ENCODE results near the gene AMHR2.

DNA sequence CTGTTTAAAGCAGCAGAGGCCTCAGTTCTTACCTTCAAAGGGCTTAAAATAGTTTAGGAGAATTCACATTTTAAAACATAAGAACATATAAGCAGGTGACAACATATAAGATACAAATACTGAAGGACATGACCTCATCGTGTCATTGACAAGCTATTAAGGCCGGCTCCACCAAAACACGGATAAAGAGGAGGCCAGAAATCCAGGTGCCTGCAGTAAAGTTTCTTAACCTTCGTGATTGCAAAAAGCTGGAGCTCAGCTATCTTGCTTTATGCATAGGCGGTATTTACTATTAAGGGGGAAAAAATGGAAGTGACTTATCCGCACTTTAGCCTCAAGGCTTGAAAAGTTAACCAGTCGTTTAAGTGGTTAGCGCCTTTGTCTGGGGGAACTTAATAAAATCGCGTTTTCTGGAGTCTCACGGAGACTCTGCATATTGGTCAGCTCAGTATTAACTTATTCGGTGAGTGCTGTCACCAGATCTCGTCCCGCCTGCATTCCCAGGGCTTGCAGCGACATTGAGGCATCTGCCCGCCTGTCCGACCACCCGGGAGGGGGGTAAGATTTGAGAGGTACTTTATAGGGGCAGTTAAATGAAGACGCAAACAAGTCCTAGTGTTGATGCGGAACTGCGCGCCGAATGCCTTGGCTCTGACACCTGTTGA is 44.8 kb upstream of the AMHR2 start:
- TF ChIP-seq, protein P1, sequence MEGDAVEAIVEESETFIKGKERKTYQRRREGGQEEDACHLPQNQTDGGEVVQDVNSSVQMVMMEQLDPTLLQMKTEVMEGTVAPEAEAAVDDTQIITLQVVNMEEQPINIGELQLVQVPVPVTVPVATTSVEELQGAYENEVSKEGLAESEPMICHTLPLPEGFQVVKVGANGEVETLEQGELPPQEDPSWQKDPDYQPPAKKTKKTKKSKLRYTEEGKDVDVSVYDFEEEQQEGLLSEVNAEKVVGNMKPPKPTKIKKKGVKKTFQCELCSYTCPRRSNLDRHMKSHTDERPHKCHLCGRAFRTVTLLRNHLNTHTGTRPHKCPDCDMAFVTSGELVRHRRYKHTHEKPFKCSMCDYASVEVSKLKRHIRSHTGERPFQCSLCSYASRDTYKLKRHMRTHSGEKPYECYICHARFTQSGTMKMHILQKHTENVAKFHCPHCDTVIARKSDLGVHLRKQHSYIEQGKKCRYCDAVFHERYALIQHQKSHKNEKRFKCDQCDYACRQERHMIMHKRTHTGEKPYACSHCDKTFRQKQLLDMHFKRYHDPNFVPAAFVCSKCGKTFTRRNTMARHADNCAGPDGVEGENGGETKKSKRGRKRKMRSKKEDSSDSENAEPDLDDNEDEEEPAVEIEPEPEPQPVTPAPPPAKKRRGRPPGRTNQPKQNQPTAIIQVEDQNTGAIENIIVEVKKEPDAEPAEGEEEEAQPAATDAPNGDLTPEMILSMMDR (IDR thresholded peaks at IDR 0.05), result no peak
- TF ChIP-seq POLR2AphosphoS5 (IDR thresholded peaks at IDR 0.05), result no peak
